ENCODE measurements around the gene GPC6.

DNA sequence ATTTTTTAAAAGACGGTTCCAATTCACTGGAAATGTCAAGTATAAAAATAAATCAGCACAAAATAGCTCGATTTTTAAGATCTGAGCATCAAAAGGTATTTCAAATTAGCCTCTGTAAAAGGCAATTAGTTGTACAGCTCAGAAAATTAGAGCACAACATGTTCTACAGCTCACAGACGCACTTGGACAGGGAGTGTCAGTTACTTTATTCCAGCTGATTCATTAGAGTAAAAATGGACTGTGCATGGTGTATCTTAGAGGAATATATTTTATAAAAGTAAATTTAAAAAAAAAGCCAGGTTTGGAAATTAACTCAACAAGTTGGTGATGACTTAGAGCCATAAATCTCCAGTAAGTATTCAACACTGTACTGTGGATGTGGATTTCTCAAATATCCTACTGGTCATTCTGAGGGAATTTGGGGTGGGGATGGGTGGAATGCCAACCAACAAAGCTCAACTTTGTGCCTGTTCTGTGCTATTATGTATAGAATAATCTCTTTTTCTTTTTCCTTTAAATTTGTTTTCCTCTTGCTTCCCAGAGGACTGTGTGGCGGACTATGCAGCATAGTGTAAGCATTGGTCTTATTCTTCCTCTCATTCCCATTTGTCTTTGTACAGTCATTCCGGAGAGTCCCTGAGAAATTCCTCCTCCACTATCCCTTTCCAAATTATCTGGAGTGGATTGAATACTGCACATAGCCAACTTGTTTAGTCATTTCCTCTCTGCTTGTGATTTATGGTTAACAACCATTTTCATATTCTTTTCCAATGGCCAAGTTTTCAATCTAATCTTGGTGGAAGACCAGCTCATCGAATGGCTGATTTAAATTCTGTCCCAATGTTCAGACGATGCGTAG is 1083.6 kb downstream of the GPC6 start:
- TF ChIP-seq, protein P1, sequence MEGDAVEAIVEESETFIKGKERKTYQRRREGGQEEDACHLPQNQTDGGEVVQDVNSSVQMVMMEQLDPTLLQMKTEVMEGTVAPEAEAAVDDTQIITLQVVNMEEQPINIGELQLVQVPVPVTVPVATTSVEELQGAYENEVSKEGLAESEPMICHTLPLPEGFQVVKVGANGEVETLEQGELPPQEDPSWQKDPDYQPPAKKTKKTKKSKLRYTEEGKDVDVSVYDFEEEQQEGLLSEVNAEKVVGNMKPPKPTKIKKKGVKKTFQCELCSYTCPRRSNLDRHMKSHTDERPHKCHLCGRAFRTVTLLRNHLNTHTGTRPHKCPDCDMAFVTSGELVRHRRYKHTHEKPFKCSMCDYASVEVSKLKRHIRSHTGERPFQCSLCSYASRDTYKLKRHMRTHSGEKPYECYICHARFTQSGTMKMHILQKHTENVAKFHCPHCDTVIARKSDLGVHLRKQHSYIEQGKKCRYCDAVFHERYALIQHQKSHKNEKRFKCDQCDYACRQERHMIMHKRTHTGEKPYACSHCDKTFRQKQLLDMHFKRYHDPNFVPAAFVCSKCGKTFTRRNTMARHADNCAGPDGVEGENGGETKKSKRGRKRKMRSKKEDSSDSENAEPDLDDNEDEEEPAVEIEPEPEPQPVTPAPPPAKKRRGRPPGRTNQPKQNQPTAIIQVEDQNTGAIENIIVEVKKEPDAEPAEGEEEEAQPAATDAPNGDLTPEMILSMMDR (conservative IDR thresholded peaks at IDR 0.05; ENCODE audit: low read length), result no peak
- no peak for TF ChIP-seq EZH2phosphoT487 (IDR thresholded peaks at IDR 0.05; ENCODE audit: borderline replicate concordance)
